Jurkat, Clone E6-1 (cell line): ENCODE results near the gene PNMA3. TPM values are rescaled to one million over a fixed set of nuclear protein-coding genes. Genes with fewer than 3 reads are reported as not detected.
"Not testable (repeated sequence)": the region's sequence is repeated elsewhere in the genome, so short reads cannot be mapped to it uniquely, and the experiment has no call there.

Experiments
- DNase-seq: peaks from one replicate; pipeline ENCODE4 v3.0.0-alpha.2; 2011; ENCODE audit warnings: low read depth, low spot score
- H3K4me3 ChIP-seq: 2 replicates; pipeline ENCODE4 v1.5.1; 2011; ENCODE audit warnings: mild to moderate bottlenecking, low read length, control low read depth, moderate library complexity
- polyA plus RNA-seq: library from polyadenylated mRNA; unstranded; fragments of >200 nt; gene quantifications from one replicate; pipeline ENCODE4 v1.2.1, GENCODE V29; 2012; ENCODE audit warnings: missing spikeins; ENCODE audit not compliant: insufficient read length, insufficient read depth

Gene PNMA3, protein sequence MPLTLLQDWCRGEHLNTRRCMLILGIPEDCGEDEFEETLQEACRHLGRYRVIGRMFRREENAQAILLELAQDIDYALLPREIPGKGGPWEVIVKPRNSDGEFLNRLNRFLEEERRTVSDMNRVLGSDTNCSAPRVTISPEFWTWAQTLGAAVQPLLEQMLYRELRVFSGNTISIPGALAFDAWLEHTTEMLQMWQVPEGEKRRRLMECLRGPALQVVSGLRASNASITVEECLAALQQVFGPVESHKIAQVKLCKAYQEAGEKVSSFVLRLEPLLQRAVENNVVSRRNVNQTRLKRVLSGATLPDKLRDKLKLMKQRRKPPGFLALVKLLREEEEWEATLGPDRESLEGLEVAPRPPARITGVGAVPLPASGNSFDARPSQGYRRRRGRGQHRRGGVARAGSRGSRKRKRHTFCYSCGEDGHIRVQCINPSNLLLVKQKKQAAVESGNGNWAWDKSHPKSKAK
- 0.93 TPM for polyA plus RNA-seq

DNA sequence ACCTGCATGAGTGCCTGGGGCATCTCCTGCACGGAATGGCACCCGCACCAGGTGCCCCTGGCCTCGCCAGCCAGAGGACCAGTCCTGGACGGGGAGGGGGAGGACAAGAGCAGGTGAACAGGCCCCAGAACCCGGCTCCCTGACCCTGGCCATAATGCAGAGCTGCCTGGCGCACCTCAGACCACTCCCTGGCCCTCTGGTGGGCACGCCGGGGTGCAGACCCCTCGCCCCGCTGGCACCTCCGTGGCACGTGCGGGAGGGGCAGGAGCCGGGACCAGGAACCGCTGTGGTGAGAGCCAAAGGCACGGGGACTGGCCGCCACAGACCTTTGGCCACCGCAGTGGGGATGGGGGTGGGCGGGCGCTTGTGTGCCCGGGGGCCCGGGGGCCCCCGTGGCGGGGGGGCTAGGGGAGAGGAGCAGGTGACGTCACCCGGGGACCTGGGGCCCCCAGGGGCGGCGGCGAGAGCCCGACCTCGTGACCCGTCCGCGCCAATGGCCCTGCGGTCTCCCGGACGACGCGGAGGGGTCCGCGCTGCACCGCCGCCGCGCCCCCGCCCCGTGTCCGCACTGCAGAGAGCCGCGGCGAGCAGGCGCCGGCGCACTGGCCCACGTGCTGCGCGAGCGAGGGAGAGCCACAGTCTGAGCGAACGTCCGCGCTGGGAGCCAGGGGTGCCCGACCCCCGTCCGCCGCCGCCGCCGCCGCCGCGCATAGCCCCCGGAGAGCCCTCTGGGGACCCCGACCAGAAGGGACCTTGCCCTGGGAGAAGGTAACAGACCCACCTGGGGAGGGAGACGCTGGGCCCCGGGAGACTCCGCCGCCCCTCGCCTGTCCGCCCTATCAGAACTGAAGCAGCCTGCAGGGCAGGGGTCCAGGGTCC is at the start of gene PNMA3:
Gene PNMA3, plus strand, starts transcription at position 600 of the 879 bp plus-strand sequence. CDS start 586 bp downstream, outside the sequence.
- no peak for DNase-seq
- H3K4me3 ChIP-seq, result no peak within 1 kb of the TSS

DNA sequence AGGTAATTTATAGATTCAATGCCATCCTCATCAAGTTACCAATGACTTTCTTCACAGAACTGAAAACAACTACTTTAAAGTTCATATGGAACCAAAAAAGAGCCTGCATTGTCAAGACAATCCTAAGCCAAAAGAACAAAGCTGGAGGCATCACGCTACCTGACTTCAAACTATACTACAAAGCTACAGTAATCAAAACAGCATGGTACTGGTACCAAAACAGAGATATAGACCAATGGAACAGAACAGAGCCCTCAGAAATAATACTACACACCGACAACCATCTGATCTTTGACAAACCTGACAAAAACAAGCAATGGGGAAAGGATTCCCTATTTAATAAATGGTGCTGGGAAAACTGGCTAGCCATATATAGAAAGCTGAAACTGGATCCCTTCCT is 39.1 kb upstream of the PNMA3 start:
- DNase-seq, H3K4me3 ChIP-seq: not testable (repeated sequence)

DNA sequence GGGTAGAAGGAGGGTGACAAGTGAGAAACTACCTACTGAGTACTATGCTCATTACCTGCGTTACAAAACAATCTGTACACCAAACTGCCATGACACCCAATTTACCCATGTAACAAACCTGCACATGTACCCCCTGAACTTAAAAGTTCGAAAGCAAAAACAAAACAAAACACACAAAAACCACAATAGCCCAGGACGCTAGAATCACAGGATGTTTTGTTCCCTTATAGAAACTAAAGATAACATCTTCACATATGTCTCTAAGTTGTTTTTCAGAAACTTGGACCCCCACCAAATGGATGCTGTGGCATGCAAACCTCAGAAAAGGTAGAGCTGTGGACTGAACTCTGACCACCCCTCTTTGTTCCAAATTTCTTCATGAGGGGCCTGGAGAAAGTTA is 37.1 kb upstream of the PNMA3 start:
- DNase-seq, result no peak

GRCh38 chrX:153026501-153026900 is 29.8 kb upstream of the PNMA3 start:
- H3K4me3 ChIP-seq, DNase-seq: not testable (repeated sequence)

More for the DNA sequence above, 37.1 kb upstream of the PNMA3 start:
- H3K4me3 ChIP-seq, result no peak overlapping the region

DNA sequence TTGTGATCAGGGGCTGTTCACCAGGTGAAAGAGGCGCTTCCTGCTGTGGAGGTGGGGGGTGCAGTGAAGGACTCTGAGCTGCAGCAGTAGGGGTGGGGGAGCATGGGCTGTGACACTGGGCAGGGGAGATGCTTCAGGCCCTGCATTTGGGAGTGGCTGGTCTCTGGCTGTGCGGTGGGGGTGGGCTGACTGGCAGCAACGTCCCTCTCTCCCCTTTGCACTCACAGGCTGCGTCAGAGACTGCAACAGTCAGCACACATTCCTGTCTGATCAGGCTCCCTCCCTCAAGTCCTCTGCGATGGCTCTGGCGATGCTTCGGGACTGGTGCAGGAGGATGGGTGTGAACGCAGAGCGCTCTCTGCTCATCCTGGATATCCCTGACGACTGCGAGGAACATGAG is 27.8 kb upstream of the PNMA3 start:
- not testable (repeated sequence) for H3K4me3 ChIP-seq, DNase-seq

DNA sequence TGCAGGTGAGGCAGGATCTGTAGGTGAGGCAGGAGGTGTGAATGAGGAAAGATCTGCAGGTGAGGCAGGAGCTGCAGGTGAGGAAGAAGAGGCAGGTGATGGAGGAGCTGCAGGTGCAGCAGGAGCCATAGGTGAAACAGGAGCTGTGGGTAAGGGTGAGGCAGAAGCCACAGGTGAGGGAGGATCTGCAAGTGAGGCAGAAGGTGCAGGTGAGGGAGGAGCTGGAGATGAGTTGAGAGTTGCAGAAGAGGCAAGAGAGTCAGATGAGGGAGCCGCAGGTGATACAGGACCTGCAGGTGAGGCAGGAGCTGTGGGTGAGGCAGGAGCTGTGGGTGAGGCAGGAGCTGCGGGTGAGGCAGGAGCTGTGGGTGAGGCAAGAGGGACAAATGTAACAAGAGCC is 27.1 kb upstream of the PNMA3 start:
- no peak for DNase-seq
- no peak overlapping the region for H3K4me3 ChIP-seq

DNA sequence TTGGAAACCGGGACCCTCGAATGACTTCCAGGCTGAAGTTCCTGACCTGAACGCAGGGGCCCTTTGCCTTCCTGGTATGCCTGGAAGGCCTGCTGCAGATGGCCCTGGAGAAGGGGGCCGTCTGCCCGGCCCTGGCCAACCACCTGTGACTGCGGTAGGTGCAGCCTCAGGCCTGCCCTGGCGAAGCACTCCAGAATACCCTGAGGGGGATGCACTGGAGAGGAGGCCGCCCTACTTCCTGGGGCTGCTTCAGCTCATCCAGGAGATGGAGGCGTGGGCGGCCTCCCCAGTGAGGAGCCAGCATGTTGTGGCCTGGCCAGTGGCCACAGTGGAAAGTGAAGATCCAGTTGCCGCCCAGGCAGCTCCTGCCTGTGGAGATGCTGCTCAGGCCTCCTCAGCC is 26.4 kb upstream of the PNMA3 start:
- DNase-seq, result no peak
- H3K4me3 ChIP-seq, result no peak overlapping the region

- DNase-seq, result no peak
- no peak overlapping the region for H3K4me3 ChIP-seq
Measured at GRCh38 chrX:153030801-153031200, 25.5 kb upstream of the PNMA3 start.

DNA sequence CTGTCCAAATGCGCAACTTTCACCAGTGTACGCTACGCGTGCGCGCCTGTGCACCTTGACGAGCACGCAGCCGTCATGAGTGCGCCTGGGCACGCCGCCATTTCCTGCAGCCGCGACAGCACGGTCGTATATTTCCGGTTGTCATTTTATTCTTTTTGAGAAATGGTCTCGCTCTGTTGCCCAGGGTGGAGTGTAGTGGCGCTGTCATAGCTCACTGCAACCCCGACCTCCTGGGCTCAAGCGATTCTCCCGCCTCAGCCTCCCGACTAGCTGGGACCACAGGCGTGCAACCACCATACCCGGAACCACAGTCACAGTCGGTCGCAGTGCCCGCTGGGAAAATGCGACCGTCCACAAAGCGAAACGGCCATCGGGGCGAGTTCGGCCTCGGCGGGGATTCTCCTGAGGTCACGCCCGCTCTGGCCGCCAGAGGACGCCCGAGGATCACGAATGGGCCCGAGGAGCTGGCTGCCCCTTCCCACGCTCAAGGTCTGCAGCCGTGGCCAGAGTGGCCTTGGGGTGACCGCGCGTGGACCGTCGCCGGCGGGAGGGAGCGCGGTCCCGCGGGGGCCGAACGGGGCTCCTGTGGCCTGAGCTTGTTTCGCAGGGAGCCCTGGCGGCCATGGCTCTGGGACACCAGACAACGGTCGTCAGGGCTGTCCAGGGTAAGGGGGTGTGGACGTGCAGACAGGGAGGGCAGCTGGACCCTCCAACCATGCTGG is 23.7 kb upstream of the PNMA3 start:
- H3K4me3 ChIP-seq, result peak overlapping the region; percentile 50
- DNase-seq, result peak; percentile 17

- DNase-seq, result no peak
- H3K4me3 ChIP-seq, result no peak overlapping the region
Measured at GRCh38 chrX:153049093-153049492, 7.2 kb upstream of the PNMA3 start.

DNA sequence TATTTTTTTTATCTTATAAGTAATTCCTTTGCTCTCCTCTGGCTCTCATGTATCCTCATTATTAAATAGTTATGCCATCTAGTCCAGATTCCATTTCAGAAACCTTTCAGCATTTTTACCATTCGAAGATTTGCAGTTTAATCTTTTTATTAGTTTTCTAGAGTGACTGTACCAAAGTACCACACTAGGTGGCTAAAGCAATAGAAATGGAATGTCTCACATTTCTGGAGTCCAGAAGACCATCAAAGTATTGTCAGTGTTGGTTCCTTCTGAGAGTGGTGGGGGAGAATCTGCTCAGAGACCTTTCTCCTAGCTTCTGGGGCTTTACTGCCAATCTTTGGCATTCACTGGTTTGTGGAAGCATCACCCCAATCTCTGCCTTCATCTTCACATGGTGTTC is 3.7 kb upstream of the PNMA3 start:
- no peak for DNase-seq

GRCh38 chrX:153057281-153057680 is 1.0 kb downstream of the PNMA3 start:
- no peak for DNase-seq
- H3K4me3 ChIP-seq, result no peak overlapping the region

More for the DNA sequence above, 3.7 kb upstream of the PNMA3 start:
- no peak overlapping the region for H3K4me3 ChIP-seq

DNA sequence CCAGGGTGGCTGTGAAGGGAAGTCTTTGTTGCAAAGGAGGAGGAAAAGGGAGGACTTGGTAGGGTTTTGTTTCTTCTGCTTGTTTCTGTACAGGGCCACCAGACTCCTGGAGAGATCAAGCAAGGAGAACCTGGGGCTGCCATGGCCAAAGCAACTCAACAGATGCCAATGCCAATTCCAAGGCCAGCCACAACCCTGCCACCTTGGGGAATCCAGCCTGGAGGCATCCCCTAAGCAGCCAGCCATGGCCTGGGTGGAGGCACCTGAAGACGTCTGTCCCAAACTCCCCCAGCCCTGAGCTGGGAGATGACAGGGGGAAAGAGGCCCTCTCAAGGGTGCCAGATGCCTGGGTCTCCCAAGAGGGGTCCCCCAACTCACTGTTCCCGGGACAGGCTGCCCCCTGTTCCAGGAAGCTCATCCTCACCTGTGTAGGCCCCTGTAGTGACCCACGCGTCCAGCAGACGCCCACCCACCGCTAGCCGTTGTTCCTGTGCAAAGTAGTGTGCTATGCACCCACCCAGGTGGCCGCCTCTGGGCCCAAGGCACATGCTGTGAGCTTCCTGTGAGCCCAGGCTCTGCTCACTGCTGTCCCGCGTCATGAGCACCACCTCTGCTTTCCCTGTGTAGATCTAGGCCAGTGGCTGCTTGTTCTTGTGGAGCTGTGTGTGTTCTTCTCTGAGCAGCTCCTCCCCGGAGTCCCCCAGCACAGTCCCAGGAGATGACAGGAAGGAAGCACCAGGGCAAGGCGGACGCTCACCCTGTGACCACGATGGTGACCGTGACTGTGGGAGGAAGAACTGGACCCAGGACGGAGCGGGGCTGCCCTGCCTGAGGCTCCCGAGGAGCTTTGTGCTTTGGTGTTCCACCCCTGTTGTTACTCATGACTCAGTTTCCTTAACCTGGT is 3.2 kb downstream of the PNMA3 start:
- H3K4me3 ChIP-seq, result no peak overlapping the region
- no peak for DNase-seq

DNA sequence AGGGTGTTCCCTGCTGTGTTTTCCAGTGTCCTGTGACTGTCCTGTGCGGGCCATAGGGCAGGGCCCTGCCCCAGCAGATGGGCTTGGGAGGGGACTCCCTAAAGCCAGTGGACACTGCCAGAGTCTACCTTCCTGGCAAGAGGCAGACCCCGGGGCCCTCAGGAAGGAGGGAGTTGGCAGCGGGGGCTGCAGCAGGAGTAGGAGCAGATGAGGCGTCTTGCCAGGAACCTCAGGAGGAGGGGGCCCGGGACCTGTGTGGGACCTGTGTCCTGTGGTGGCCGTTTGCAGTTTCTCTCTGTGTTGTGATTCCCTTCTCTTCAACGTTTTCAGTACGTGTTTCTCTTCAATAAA is 3.8 kb downstream of the PNMA3 start:
- no peak for DNase-seq
- H3K4me3 ChIP-seq, result no peak overlapping the region

- H3K4me3 ChIP-seq, result no peak overlapping the region
- no peak for DNase-seq
Measured at GRCh38 chrX:153061732-153062131, 5.5 kb downstream of the PNMA3 start.

DNA sequence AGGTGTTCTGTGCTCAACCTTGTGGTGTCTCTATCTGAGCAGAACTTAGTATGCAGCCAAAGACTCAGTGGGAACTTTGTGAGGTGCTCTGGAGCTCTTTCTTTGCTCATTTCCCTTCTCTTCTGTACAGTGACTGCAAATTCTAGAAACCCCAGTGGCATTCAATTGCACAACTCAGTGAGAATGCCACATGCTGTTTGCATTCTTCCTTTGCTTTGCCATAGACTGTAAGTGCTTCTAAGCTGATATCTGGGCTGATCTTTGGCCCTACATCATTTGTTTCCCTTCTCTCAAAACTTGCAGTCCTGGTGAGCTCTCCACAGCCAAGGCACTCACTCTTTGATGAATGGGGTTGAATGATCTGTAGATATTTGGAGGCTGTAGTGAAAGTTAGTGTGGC is 7.0 kb downstream of the PNMA3 start:
- H3K4me3 ChIP-seq, result no peak overlapping the region
- DNase-seq, result no peak

DNA sequence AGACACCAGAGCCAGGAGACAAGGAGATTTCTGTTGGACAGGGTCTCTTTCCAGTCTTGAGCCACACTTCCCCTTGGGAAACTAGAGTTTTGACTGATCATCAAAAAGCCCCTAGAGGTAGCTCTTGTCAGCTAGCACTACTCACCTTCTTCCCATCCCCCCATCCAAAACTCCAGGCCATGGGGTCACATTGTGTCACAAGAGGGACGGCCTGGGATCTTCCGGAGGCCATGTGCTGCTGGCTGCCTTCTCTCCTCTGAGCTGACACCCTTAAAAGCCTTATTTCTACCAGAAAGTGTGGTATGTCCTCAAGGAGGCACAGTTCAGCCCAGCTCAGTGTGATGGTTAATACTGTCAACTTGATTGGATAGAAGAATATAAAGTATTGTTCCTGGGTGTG is 7.8 kb downstream of the PNMA3 start:
- DNase-seq, result no peak
- H3K4me3 ChIP-seq, result no peak overlapping the region

- DNase-seq, result no peak
- H3K4me3 ChIP-seq, result no peak overlapping the region
Measured at GRCh38 chrX:153065389-153065788, 9.1 kb downstream of the PNMA3 start.
